ENCODE measurements around the gene SLC66A1. TPM values are rescaled to one million over a fixed set of nuclear protein-coding genes. Genes with fewer than 3 reads are reported as not detected.

The SLC66A1 gene
- total and polyA plus RNA-seq, 9 of the 15 experiments (the other 6 are each of a cell fraction or from before 2014, with no cell fraction given): 1.2 to 40.8 (median 18.6) TPM

DNA sequence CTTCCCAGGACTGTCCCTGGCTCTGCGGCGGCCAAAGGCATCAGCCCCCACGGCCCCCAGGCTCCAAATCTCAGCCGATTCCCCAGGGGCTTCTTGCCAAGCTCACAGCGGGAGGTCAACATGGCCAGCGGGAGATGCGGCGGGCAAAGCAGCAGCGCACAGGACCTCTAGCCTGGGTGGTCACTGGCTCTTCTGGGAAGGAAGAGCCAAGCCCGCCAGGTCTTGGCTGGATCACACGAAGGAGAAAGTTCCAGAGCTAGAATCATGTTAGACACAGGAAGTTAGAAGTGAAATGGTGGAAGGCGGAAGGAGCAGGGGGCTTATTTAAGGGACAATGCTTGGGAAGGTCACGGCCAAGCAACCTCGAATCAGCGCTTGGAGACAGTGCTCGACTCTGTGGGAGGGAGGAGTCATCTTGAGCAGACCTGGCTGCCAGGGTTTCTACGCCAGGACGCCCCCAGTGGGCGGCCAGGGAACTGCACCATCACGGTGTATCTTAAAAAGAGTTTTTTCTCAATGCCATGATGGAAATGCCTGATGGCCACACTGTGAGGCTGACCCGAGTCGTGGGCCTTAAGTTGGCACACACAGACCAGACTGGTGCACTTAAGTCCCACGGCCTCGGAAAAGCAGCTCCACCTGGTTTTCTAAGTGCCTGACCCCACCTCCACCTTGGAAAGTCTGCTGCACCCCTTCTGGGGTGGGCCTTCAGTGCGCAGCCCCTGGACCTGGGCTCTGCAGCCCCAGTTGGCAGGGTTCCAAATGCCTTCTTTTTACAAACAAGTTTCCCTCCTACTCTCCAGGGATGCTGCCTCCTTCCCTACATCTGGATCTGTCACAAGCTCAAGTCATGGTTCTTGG lies 29.3 kb downstream of the SLC66A1 start (continued):
- TF ChIP-seq, protein P1, sequence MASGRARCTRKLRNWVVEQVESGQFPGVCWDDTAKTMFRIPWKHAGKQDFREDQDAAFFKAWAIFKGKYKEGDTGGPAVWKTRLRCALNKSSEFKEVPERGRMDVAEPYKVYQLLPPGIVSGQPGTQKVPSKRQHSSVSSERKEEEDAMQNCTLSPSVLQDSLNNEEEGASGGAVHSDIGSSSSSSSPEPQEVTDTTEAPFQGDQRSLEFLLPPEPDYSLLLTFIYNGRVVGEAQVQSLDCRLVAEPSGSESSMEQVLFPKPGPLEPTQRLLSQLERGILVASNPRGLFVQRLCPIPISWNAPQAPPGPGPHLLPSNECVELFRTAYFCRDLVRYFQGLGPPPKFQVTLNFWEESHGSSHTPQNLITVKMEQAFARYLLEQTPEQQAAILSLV (tag; IDR thresholded peaks at IDR 0.05): no peak
- TF ChIP-seq BMI1 (IDR thresholded peaks at IDR 0.05; ENCODE audit: low read length) (no peak), ZNF124 (CRISPR knock-in tag; IDR thresholded peaks at IDR 0.05) (no peak), RUNX1 (IDR thresholded peaks at IDR 0.05; ENCODE audit: low read depth) (no peak), EP400 (IDR thresholded peaks at IDR 0.05) (no peak), TEAD1 (CRISPR knock-in tag; IDR thresholded peaks at IDR 0.05) (no peak), SAP30 (IDR thresholded peaks at IDR 0.05; ENCODE audit: borderline replicate concordance, insufficient read depth, low read depth, low read length, poor library complexity, severe bottlenecking) (no peak), NCOA6 (IDR thresholded peaks at IDR 0.05) (no peak), KAT7 (CRISPR knock-in tag; IDR thresholded peaks at IDR 0.05; ENCODE audit: borderline replicate concordance) (no peak), SRSF9 (IDR thresholded peaks at IDR 0.05; ENCODE audit: borderline replicate concordance, low read depth, low read length) (no peak), NONO (IDR thresholded peaks at IDR 0.05; ENCODE audit: low read depth in 2 of 2, low read length in 1 of 2) (no peak), HDAC1 (IDR thresholded peaks at IDR 0.05) (no peak)
- TF ChIP-seq, protein P2, sequence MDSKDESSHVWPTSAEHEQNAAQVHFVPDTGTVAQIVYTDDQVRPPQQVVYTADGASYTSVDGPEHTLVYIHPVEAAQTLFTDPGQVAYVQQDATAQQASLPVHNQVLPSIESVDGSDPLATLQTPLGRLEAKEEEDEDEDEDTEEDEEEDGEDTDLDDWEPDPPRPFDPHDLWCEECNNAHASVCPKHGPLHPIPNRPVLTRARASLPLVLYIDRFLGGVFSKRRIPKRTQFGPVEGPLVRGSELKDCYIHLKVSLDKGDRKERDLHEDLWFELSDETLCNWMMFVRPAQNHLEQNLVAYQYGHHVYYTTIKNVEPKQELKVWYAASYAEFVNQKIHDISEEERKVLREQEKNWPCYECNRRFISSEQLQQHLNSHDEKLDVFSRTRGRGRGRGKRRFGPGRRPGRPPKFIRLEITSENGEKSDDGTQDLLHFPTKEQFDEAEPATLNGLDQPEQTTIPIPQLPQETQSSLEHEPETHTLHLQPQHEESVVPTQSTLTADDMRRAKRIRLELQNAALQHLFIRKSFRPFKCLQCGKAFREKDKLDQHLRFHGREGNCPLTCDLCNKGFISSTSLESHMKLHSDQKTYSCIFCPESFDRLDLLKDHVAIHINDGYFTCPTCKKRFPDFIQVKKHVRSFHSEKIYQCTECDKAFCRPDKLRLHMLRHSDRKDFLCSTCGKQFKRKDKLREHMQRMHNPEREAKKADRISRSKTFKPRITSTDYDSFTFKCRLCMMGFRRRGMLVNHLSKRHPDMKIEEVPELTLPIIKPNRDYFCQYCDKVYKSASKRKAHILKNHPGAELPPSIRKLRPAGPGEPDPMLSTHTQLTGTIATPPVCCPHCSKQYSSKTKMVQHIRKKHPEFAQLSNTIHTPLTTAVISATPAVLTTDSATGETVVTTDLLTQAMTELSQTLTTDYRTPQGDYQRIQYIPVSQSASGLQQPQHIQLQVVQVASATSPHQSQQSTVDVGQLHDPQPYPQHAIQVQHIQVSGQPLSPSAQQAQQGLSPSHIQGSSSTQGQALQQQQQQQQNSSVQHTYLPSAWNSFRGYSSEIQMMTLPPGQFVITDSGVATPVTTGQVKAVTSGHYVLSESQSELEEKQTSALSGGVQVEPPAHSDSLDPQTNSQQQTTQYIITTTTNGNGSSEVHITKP (IDR thresholded peaks at IDR 0.05; ENCODE audit: partially characterized antibody): no peak
- TF ChIP-seq, protein P3, sequence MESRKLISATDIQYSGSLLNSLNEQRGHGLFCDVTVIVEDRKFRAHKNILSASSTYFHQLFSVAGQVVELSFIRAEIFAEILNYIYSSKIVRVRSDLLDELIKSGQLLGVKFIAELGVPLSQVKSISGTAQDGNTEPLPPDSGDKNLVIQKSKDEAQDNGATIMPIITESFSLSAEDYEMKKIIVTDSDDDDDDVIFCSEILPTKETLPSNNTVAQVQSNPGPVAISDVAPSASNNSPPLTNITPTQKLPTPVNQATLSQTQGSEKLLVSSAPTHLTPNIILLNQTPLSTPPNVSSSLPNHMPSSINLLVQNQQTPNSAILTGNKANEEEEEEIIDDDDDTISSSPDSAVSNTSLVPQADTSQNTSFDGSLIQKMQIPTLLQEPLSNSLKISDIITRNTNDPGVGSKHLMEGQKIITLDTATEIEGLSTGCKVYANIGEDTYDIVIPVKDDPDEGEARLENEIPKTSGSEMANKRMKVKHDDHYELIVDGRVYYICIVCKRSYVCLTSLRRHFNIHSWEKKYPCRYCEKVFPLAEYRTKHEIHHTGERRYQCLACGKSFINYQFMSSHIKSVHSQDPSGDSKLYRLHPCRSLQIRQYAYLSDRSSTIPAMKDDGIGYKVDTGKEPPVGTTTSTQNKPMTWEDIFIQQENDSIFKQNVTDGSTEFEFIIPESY (CRISPR knock-in tag; IDR thresholded peaks at IDR 0.05): no peak
- TF ChIP-seq, protein P4, sequence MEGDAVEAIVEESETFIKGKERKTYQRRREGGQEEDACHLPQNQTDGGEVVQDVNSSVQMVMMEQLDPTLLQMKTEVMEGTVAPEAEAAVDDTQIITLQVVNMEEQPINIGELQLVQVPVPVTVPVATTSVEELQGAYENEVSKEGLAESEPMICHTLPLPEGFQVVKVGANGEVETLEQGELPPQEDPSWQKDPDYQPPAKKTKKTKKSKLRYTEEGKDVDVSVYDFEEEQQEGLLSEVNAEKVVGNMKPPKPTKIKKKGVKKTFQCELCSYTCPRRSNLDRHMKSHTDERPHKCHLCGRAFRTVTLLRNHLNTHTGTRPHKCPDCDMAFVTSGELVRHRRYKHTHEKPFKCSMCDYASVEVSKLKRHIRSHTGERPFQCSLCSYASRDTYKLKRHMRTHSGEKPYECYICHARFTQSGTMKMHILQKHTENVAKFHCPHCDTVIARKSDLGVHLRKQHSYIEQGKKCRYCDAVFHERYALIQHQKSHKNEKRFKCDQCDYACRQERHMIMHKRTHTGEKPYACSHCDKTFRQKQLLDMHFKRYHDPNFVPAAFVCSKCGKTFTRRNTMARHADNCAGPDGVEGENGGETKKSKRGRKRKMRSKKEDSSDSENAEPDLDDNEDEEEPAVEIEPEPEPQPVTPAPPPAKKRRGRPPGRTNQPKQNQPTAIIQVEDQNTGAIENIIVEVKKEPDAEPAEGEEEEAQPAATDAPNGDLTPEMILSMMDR (IDR thresholded peaks at IDR 0.05 in 2 of 3, conservative IDR thresholded peaks at IDR 0.05 in 1 of 3; ENCODE audit: insufficient read depth in 2 of 3, low read depth in 1 of 3, low read length in 3 of 3): peak; percentile 91 to 99 (median 96)
- TF ChIP-seq, protein P5, sequence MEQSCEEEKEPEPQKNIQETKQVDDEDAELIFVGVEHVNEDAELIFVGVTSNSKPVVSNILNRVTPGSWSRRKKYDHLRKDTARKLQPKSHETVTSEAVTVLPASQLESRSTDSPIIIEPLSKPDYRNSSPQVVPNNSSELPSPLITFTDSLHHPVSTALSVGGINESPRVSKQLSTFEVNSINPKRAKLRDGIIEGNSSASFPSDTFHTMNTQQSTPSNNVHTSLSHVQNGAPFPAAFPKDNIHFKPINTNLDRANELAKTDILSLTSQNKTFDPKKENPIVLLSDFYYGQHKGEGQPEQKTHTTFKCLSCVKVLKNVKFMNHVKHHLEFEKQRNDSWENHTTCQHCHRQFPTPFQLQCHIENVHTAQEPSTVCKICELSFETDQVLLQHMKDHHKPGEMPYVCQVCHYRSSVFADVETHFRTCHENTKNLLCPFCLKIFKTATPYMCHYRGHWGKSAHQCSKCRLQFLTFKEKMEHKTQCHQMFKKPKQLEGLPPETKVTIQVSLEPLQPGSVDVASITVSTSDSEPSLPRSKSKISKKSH (CRISPR knock-in tag; IDR thresholded peaks at IDR 0.05): no peak

All from K562 (cell line).